ENCODE measurements around the gene ACSL4. TPM values are rescaled to one million over a fixed set of nuclear protein-coding genes. Genes with fewer than 3 reads are reported as not detected.

The ACSL4 gene
- total and polyA plus RNA-seq, 9 of the 15 experiments (the other 6 are each of a cell fraction or from before 2014, with no cell fraction given) = 9.8 to 35.1 (median 25.5) TPM

DNA sequence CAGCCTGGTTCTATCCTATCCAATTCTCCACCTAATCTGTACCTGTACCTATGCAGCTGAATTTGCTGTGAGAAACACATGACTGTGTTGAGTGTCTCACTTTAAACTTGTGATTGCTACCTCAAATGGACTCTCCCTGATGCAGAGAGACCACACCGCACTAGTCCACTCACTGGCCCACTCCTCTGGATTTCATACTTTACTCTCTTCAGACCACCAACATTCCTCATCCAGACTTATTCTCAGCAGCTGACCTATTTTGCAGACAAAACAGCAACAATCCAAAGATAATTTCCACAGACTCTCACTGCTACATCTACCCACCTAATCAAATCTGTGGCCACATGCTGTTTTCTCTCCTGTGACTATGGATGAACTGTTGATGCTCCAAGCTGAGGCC, 45.2 kb downstream of the ACSL4 start:
- Histone ChIP-seq H2AFZ (ENCODE audit: low read depth, low read length) (no peak overlapping the region), H3K9me1 (ENCODE audit: control insufficient read depth, insufficient read depth, low read length) (no peaks in the 10 kb centered on the region), H3K4me3 (no peak overlapping the region), H3K9ac (ENCODE audit: insufficient read depth in 1 of 2, low read depth in 2 of 2, low read length in 2 of 2) (no peak overlapping the region), H4K20me1 (replicated peaks; ENCODE audit: control insufficient read depth, insufficient read depth, low read length) (no peaks in the 10 kb centered on the region; the same call in 1 of the 2 replicates), H3K27ac (ENCODE audit: extremely low read depth, low read depth, low read length) (no peak overlapping the region), H3K79me2 (ENCODE audit: control insufficient read depth, insufficient read depth, low read length) (no peaks in the 10 kb centered on the region; the same call in 1 of the 3 replicates), H3K9me3 (replicated peaks; ENCODE audit: control insufficient read depth, insufficient read depth, low read depth, low read length) (no peaks in the 10 kb centered on the region), H3K36me3 (ENCODE audit: control insufficient read depth, insufficient read depth, low read length) (peaks cover 16% of the 10 kb centered on the region; the same call in 2 of the 3 replicates), H3K27me3 (ENCODE audit: control insufficient read depth in 2 of 2, insufficient read depth in 2 of 2, low read length in 2 of 2) (no peaks in the 10 kb centered on the region), H3K4me1 (replicated peaks in 1 of 2; ENCODE audit: control insufficient read depth in 2 of 2, insufficient read depth in 2 of 2, low read length in 2 of 2) (no peaks in the 10 kb centered on the region), H3K4me2 (ENCODE audit: insufficient read depth, low read length) (no peak overlapping the region)
- intact Hi-C loops (cut with micrococcal nuclease) = no loop called here
- POLR2A ChIA-PET = no interaction called here
- TF ChIP-seq, protein P1, sequence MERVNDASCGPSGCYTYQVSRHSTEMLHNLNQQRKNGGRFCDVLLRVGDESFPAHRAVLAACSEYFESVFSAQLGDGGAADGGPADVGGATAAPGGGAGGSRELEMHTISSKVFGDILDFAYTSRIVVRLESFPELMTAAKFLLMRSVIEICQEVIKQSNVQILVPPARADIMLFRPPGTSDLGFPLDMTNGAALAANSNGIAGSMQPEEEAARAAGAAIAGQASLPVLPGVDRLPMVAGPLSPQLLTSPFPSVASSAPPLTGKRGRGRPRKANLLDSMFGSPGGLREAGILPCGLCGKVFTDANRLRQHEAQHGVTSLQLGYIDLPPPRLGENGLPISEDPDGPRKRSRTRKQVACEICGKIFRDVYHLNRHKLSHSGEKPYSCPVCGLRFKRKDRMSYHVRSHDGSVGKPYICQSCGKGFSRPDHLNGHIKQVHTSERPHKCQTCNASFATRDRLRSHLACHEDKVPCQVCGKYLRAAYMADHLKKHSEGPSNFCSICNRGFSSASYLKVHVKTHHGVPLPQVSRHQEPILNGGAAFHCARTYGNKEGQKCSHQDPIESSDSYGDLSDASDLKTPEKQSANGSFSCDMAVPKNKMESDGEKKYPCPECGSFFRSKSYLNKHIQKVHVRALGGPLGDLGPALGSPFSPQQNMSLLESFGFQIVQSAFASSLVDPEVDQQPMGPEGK (CRISPR knock-in tag; IDR thresholded peaks at IDR 0.05; ENCODE audit: borderline replicate concordance) = no peak
- TF ChIP-seq SP1 (CRISPR knock-in tag; IDR thresholded peaks at IDR 0.05) (no peak), SMC3 (conservative IDR thresholded peaks at IDR 0.05; ENCODE audit: insufficient read depth, low read depth, low read length) (no peak), GABPB2 (CRISPR knock-in tag; conservative IDR thresholded peaks at IDR 0.05) (no peak), ELF4 (CRISPR knock-in tag; IDR thresholded peaks at IDR 0.05) (no peak), DMBX1 (CRISPR knock-in tag; IDR thresholded peaks at IDR 0.05; ENCODE audit: borderline replicate concordance) (no peak), TSC22D4 (tag; IDR thresholded peaks at IDR 0.05) (no peak)
- WGBS (ENCODE audit: insufficient coverage, low coverage, missing lambda C conversion rate) = 83% methylated on average over 1 of the region's 1 CpG
- in situ Hi-C loops (cut with MboI) = no loop called here
- DNase-seq (ENCODE audit: extremely low read depth in 1 of 4, low spot score in 3 of 4) (no peak), FAIRE-seq (no peak), ATAC-seq (no peak)
- no TSS peak for BruUV-seq (replicated peaks)
- CTCF ChIA-PET (ENCODE audit: low intra/inter-chr PET ratio) = no interaction called here
